T-helper 17 cell (primary cell): ENCODE data around the gene ARHGAP21. TPM values are rescaled to one million over a fixed set of nuclear protein-coding genes. Genes with fewer than 3 reads are reported as not detected.

ENCODE experiments used
- ATAC-seq: fragments of 150-1000 bp; cut with Tn5 transposase; 2 replicates; pipeline ENCODE4 v1.10.0; 2021; ENCODE audit warnings: mild to moderate bottlenecking, moderate library complexity
- DNase-seq, 3 donors: peaks; one replicate each; pipeline versions ENCODE4 v3.0.0 to v3.0.0-alpha.2; 2020 to 2021
- H3K9me3 ChIP-seq: one replicate; pipeline ENCODE4 v1.7.0; 2013; ENCODE audit warnings: low read length, mild to moderate bottlenecking; ENCODE audit not compliant: control insufficient read depth, poor library complexity, severe bottlenecking
- H3K27ac Mint-ChIP-seq: one replicate; pipeline ENCODE4 v1.8.0; 2022; ENCODE audit warnings: mild to moderate bottlenecking, moderate library complexity, mixed read lengths
- H3K27me3 Mint-ChIP-seq: one replicate; pipeline ENCODE4 v1.8.0; 2022; ENCODE audit warnings: mixed read lengths
- H3K36me3 Mint-ChIP-seq: one replicate; pipeline ENCODE4 v1.8.0; 2022; ENCODE audit warnings: low read depth, mixed read lengths
- H3K4me1 Mint-ChIP-seq: one replicate; pipeline ENCODE4 v1.8.0; 2022; ENCODE audit warnings: mild to moderate bottlenecking, mixed read lengths
- H3K4me3 Mint-ChIP-seq: one replicate; pipeline ENCODE4 v1.8.0; 2022; ENCODE audit warnings: mild to moderate bottlenecking, moderate library complexity, mixed read lengths
- total RNA-seq, 4 donors: library from RNA in 2 of 4; stranded (reverse) in 2 of 4; gene quantifications; one replicate each; pipeline ENCODE4 v1.2.3 and lab custom pipeline; 2022 to 2026

ARHGAP21 gene
- total RNA-seq, 2 donors from 2014 or later = 26.6 to 71.2 TPM

DNA sequence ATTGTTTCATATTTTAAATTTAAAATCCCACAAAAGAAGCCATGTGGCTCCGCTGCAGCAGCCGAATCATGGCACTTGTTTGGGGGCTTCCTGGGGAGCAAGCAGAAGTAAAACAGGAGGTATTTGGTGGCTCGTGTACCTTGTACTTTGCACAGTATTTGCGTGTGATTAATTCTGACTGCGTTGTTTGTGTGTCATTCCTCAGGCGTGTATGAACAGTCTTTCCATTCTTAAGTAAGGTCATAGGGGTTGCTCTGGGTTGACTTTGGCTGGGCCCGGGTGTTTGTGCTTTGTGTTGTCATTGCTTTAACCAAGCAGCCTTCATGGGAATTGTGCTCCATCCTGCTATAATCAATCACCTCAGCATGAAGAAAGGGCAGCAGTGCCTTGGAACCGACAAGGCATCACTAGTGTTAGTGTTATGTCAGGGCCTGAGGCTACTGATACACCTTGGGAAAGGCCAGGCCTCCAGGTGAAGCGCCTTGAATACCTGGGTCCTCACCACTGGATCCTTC is 182.4 kb downstream of the ARHGAP21 start:
- Mint-ChIP-seq H3K36me3 (no peaks in the 10 kb centered on the region), H3K4me1 (no peaks in the 10 kb centered on the region)
- H3K9me3 ChIP-seq = no peaks in the 10 kb centered on the region

DNA sequence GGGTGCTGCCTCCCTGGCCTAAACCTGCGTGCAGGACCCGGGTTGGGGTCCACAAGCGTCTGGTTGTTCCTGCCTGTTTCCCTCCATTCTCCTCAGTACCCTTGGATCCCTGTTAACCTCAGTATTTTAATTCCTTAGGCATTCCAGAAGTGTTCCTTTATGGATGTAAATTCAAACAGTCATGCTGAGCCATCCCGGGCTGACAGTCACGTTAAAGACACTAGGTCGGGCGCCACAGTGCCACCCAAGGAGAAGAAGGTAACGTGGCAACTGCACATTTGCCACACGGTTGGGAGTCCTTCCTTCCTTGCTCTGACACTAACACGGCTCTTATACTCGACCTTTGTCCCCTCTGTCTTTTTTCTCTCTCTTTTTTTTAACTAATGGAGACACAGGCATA is 187.1 kb downstream of the ARHGAP21 start:
- H3K9me3 ChIP-seq = no peaks in the 10 kb centered on the region
- Mint-ChIP-seq H3K27ac (no peak overlapping the region), H3K4me1 (no peaks in the 10 kb centered on the region), H3K27me3 (no peaks in the 10 kb centered on the region), H3K36me3 (no peaks in the 10 kb centered on the region), H3K4me3 (no peak overlapping the region)
- DNase-seq (no peak), ATAC-seq (no peak)

More for the DNA sequence above, 182.4 kb downstream of the ARHGAP21 start:
- H3K27ac Mint-ChIP-seq = no peak overlapping the region
- H3K4me3 Mint-ChIP-seq = no peak overlapping the region
- peaks cover 12% of the 10 kb centered on the region for H3K27me3 Mint-ChIP-seq
- ATAC-seq (no peak), DNase-seq (no peak)

DNA sequence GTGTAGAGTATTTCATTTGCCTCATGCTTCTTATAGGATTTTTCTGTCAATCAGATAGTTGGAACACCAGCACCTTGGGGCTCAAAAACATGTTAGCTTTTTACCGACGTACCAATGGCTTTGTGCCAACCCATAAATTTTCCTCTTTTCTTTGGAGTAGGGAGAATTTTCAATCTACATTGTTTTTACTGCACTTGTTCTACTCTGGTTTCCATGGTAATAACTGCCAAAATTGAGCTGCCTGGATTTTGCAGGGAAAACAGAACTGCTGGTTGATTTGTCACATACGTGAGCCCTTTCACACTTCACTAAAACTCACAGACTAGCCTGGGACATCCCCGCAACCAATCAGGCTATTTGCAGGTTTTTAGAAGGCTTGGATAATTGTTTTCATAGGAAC is 189.7 kb downstream of the ARHGAP21 start:
- H3K36me3 Mint-ChIP-seq = no peaks in the 10 kb centered on the region
- H3K9me3 ChIP-seq = no peaks in the 10 kb centered on the region
- ATAC-seq (no peak), DNase-seq (no peak)
- H3K27me3 Mint-ChIP-seq = peaks cover 9% of the 10 kb centered on the region
- H3K27ac Mint-ChIP-seq = no peak overlapping the region
- no peaks in the 10 kb centered on the region for H3K4me1 Mint-ChIP-seq
- no peak overlapping the region for H3K4me3 Mint-ChIP-seq

Other genes starting within 250 kb of the ARHGAP21 start
- gene PRTFDC1, start 228.7 kb upstream of the ARHGAP21 start, total RNA-seq = 1 to 10 TPM in 1 of 2 donors, under 1 TPM in 1; 0.40 to 3.6 TPM